ENCODE data around the gene FADS6. TPM values are rescaled to one million over a fixed set of nuclear protein-coding genes. Genes with fewer than 3 reads are reported as not detected.

Gene FADS6
- polyA plus RNA-seq, 1 of the 3 experiments (the other 2 are of a cell fraction) = not detected

DNA sequence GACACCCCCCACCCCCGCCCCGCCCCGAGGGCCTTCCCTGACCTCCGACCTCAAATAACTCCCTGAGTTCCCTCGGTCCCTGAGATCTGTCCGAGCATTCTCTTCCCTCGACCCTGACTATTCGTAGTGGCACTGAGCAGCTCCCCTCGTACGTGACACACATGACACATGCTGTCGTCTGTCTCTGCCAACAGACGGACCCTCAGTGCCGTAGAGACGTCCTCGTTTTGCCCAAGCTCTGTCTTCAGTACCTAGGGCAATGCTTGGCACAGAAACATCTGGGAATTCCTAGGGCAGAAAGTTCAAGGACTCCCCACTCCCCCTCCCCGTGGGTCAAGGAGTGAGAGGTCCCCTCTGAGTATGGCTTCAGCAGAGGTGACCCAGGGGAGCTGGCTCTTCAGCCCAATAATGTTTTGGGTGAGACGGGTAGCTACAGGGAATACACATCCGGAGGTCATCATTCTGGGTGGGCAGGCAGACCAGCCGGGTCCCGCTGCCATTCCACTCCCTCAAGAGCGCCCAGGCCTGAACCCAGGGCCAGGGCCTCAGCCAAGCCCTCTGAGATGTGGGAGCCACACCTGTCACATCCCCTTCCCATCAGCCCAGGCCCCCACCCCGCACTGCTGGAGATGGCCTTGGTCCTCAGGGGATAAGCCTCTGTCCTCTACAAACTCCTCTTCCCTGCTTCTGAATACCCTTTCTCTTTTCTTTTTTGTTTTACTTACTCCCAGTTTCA lies 671 bp upstream of the FADS6 start:
- WGBS (ENCODE audit: low lambda C conversion rate) = 35% methylated on average over 22 of the region's 22 CpGs
- H3K9ac ChIP-seq = no peak overlapping the region
- peak overlapping the region in 1 of 2 experiments; percentile 43; a peak in 1 of 4 replicates for H3K4me3 ChIP-seq (ENCODE audit: low read depth in 2 of 2, low read length in 1 of 2)
- peaks cover 0 to 6% of the 10 kb centered on the region in 2 experiments; a peak in 1 of 4 replicates for H3K4me1 ChIP-seq (ENCODE audit: control insufficient read depth in 1 of 2, insufficient read depth in 2 of 2, low read depth in 1 of 2, low read length in 1 of 2)
- H4K20me1 ChIP-seq (ENCODE audit: insufficient read depth) = no peaks in the 10 kb centered on the region
- H3K27me3 ChIP-seq (ENCODE audit: insufficient read depth) = peaks cover 78% of the 10 kb centered on the region
- TF ChIP-seq, protein P1, sequence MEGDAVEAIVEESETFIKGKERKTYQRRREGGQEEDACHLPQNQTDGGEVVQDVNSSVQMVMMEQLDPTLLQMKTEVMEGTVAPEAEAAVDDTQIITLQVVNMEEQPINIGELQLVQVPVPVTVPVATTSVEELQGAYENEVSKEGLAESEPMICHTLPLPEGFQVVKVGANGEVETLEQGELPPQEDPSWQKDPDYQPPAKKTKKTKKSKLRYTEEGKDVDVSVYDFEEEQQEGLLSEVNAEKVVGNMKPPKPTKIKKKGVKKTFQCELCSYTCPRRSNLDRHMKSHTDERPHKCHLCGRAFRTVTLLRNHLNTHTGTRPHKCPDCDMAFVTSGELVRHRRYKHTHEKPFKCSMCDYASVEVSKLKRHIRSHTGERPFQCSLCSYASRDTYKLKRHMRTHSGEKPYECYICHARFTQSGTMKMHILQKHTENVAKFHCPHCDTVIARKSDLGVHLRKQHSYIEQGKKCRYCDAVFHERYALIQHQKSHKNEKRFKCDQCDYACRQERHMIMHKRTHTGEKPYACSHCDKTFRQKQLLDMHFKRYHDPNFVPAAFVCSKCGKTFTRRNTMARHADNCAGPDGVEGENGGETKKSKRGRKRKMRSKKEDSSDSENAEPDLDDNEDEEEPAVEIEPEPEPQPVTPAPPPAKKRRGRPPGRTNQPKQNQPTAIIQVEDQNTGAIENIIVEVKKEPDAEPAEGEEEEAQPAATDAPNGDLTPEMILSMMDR (IDR thresholded peaks at IDR 0.05) = no peak
- TF ChIP-seq SIN3A (IDR thresholded peaks at IDR 0.05; ENCODE audit: borderline replicate concordance, low read depth, low read length) = no peak
- TF ChIP-seq TAF1 (IDR thresholded peaks at IDR 0.05; ENCODE audit: borderline replicate concordance, low read depth, low read length) = no peak
- no peak for TF ChIP-seq EP300 (IDR thresholded peaks at IDR 0.05; ENCODE audit: borderline replicate concordance in 1 of 2, low read depth in 1 of 2, low read length in 1 of 2)
- no peak for TF ChIP-seq FOXJ3 (CRISPR knock-in tag; IDR thresholded peaks at IDR 0.05)
- no peak for TF ChIP-seq TCF12 (IDR thresholded peaks at IDR 0.05)
- TF ChIP-seq RAD21 (IDR thresholded peaks at IDR 0.05; ENCODE audit: low read length) = no peak
- TF ChIP-seq NFIC (IDR thresholded peaks at IDR 0.05; ENCODE audit: borderline replicate concordance) = no peak
- TF ChIP-seq REST (IDR thresholded peaks at IDR 0.05; ENCODE audit: low read depth, low read length) = no peak
- TF ChIP-seq ZBTB33 (IDR thresholded peaks at IDR 0.05; ENCODE audit: borderline replicate concordance, low read depth) = no peak
- TF ChIP-seq, protein P2, sequence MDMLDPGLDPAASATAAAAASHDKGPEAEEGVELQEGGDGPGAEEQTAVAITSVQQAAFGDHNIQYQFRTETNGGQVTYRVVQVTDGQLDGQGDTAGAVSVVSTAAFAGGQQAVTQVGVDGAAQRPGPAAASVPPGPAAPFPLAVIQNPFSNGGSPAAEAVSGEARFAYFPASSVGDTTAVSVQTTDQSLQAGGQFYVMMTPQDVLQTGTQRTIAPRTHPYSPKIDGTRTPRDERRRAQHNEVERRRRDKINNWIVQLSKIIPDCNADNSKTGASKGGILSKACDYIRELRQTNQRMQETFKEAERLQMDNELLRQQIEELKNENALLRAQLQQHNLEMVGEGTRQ (IDR thresholded peaks at IDR 0.05; ENCODE audit: borderline replicate concordance, low read depth, low read length) = no peak
- TF ChIP-seq RCOR1 (IDR thresholded peaks at IDR 0.05; ENCODE audit: low read length) = no peak
- TF ChIP-seq MEF2A (IDR thresholded peaks at IDR 0.05; ENCODE audit: borderline replicate concordance, low read depth) = no peak
- TF ChIP-seq FOXM1 (IDR thresholded peaks at IDR 0.05; ENCODE audit: low read depth) = no peak
- TF ChIP-seq PBX3 (IDR thresholded peaks at IDR 0.05) = no peak
- no peak for TF ChIP-seq MXI1 (IDR thresholded peaks at IDR 0.05; ENCODE audit: low read depth, low read length)
- TF ChIP-seq POLR2AphosphoS5 (IDR thresholded peaks at IDR 0.05; ENCODE audit: low read depth, low read length) = no peak
- no peak for TF ChIP-seq SMC3 (IDR thresholded peaks at IDR 0.05; ENCODE audit: low read depth, low read length)
- DNase-seq = no peak
- H3K36me3 ChIP-seq (replicated peaks in 1 of 2; ENCODE audit: control insufficient read depth in 1 of 2, insufficient read depth in 2 of 2, low read length in 1 of 2) = no peaks in the 10 kb centered on the region
- CTCF ChIA-PET = interaction anchor here (0.6 to 3.5 kb wide), 7 partner anchors 29 to 220 kb away, joined by 3 to 18 read pairs (median 4); partner anchors contain the start of genes OTOP2 and USH1G
- no peak overlapping the region for H2AFZ ChIP-seq (ENCODE audit: low read depth)
- H3K79me2 ChIP-seq (ENCODE audit: insufficient read depth) = no peaks in the 10 kb centered on the region
- POLR2A ChIA-PET = interaction anchor here (1.7 kb wide), 1 partner anchor 21 kb away, joined by 7 read pairs; the partner anchor contains the start of gene FDXR
- no peaks in the 10 kb centered on the region for H3F3A ChIP-seq (replicated peaks; ENCODE audit: insufficient read depth)
- no peaks in the 10 kb centered on the region for H3K9me2 ChIP-seq
- no peak overlapping the region for H3K4me2 ChIP-seq
- no peaks in the 10 kb centered on the region for H3K9me3 ChIP-seq
- no peak overlapping the region for H3K27ac ChIP-seq (ENCODE audit: low read depth in 2 of 2, low read length in 1 of 2)
